GM21526 (cell line): ENCODE measurements around the gene GLOD4.
"Not testable (repeated sequence)": the region's sequence is repeated elsewhere in the genome, so short reads cannot be mapped to it uniquely, and the experiment has no call there.

Experiments
- ATAC-seq: cut with Tn5 transposase; IDR thresholded peaks from one replicate; pipeline ENCODE4 v1.9.1; 2021; ENCODE audit warnings: moderate library complexity; ENCODE audit not compliant: unreplicated experiment, low FRiP score

GLOD4 gene

GRCh38 chr17:781805-782731 is at the start of gene GLOD4, which contains the start of gene MRM3:
Gene GLOD4, minus strand, starts transcription at chr17:782280. Its CDS starts 25 bp downstream, at chr17:782255.
Gene MRM3, plus strand, starts transcription at chr17:782353. Its CDS starts 26 bp downstream, at chr17:782379.
- ATAC-seq: peak; percentile 83

GRCh38 chr17:830950-831349 is 48.9 kb upstream of the GLOD4 start:
- ATAC-seq: no peak

GRCh38 chr17:830381-830780 is 48.3 kb upstream of the GLOD4 start:
- ATAC-seq: no peak

- not testable (repeated sequence) for ATAC-seq
Measured at GRCh38 chr17:829614-830013, 47.5 kb upstream of the GLOD4 start.

- no peak for ATAC-seq
Measured at GRCh38 chr17:828761-829160, 46.7 kb upstream of the GLOD4 start.

- no peak for ATAC-seq
Measured at GRCh38 chr17:826778-827177, 44.7 kb upstream of the GLOD4 start.

GRCh38 chr17:825216-825615 is 43.1 kb upstream of the GLOD4 start:
- ATAC-seq: no peak

GRCh38 chr17:824378-824777 is 42.3 kb upstream of the GLOD4 start:
- no peak for ATAC-seq

GRCh38 chr17:823501-823902 is 41.4 kb upstream of the GLOD4 start:
- no peak for ATAC-seq

GRCh38 chr17:819251-819650 is 37.2 kb upstream of the GLOD4 start:
- ATAC-seq: no peak

- ATAC-seq: no peak
Measured at GRCh38 chr17:814371-814770, 32.3 kb upstream of the GLOD4 start.

- ATAC-seq: no peak
Measured at GRCh38 chr17:812638-813204, 30.6 kb upstream of the GLOD4 start.

- no peak for ATAC-seq
Measured at GRCh38 chr17:811051-811784, 29.1 kb upstream of the GLOD4 start.

- no peak for ATAC-seq
Measured at GRCh38 chr17:807523-808294, 25.6 kb upstream of the GLOD4 start.

GRCh38 chr17:806781-807522 is 24.9 kb upstream of the GLOD4 start:
- no peak for ATAC-seq

GRCh38 chr17:806346-806745 is 24.3 kb upstream of the GLOD4 start:
- no peak for ATAC-seq

GRCh38 chr17:805886-806285 is 23.8 kb upstream of the GLOD4 start:
- ATAC-seq: not testable (repeated sequence)

- no peak for ATAC-seq
Measured at GRCh38 chr17:804541-805435, 22.7 kb upstream of the GLOD4 start.
